NCI-H2171 treated with DMSO at 0.1 percent for 48 hours (cell line): Measurements from ENCODE around the gene ROR2.
"Not testable (repeated sequence)": the region's sequence is repeated elsewhere in the genome, so short reads cannot be mapped to it uniquely, and the experiment has no call there.

ENCODE experiments used
- DNase-seq: peaks from one replicate; lab custom pipeline; 2025; lab: John Stamatoyannopoulos, UW

Gene ROR2

GRCh38 chr9:91629718-91630117 lies 320.3 kb downstream of the ROR2 start:
- DNase-seq: no peak

- no peak for DNase-seq
Measured at GRCh38 chr9:91628892-91629291, 321.1 kb downstream of the ROR2 start.

GRCh38 chr9:91625331-91625730 lies 324.7 kb downstream of the ROR2 start:
- DNase-seq: no peak

DNA sequence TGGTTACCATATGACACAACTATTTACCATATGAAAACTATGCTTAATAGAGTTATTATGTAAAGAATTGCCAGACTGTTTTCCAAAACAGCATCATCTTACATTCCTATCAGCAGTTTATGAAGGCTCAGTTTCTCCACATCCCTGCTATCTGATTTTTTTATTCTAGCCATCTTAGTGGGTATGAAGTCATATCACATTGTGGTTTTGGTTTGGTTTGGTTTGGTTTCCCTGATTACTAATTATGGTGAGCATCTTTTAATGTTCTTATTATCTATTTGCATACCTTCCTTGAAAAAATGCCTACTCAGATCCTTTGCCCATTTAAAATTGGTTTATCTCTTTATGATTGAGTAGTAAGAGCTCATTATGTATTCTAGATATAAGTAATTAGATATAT lies 327.0 kb downstream of the ROR2 start:
- no peak for DNase-seq

DNA sequence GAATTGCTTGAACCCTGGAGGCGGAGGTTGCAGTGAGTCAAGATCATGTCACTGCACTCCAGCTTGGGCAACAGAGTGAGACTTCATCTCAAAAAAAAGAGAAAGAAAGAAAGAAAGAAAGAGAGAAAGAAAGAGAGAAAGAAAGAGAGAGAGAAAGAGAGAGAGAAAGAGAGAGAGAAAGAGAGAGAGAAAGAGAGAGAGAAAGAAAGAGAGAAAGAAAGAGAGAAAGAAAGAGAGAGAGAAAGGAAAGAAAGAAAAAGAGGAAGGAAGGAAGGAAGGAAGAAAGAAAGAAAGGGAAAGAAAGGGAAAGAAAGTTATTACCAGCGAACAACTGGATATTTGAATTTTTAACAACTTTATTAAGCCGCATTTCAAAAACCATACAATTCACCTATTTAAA lies 327.9 kb downstream of the ROR2 start:
- not testable (repeated sequence) for DNase-seq

GRCh38 chr9:91614044-91614443 lies 336.0 kb downstream of the ROR2 start:
- not testable (repeated sequence) for DNase-seq

DNA sequence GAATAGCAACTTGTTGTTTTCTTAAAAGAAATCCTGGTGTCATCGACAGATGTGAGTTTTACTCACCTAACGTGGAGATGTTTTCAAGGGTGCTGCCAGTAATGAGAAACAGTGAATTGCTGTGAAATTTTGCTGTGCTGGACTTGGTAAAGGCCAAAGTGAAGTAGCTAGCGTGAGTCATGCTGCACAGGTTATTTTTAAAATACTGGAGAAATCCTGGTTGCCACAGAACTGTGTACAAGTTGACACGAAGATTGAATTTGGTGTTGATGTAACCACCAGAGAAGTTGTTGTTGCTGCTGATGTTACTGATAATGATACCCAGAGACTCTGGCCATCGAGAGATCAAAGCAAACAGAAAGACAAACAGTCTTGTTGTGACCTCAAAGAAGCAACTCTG lies 338.4 kb downstream of the ROR2 start:
- DNase-seq: no peak

- DNase-seq: no peak
Measured at GRCh38 chr9:91606255-91606995, 343.6 kb downstream of the ROR2 start.

GRCh38 chr9:91604451-91605179 lies 345.4 kb downstream of the ROR2 start:
- DNase-seq: no peak

GRCh38 chr9:91603932-91604331 lies 346.1 kb downstream of the ROR2 start:
- DNase-seq: no peak

DNA sequence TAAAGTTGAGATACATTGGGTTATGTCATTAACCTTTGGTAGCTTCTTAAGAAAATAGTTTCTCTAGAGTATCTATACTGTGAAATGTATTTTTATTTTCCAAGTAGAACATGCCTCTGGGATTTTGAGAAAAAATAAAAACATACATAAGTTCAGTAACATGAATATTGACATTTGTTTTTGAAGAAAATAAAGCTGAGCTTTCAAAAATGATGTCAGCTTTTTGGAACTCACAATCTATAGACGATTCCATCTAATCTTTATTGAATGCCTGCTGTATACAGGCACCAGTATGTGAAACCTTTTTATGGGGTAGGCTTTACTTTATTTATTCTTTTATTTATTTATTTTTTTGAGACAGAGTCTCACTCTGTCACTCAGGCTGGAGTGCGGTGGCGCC lies 350.5 kb downstream of the ROR2 start:
- DNase-seq: no peak

DNA sequence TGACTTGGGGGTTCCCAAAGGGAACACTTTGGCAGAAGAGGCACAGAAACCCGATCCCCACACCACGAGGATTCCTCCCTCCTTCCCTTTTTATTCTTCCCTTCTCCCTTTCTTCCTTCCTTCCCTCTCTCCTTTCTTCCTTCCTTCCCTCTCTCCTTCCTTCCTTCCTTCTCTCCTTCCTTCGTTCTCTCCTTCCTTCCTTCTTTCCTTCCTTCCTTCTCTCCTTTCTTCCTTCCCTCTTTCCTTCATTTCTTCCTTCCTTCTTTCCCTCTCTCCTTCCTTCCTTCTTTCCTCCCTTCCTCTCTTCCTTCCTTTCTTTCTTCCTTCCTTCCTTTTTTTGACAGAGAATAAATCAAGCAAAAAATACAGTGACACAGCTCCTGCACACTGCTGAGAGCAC lies 358.4 kb downstream of the ROR2 start:
- no peak for DNase-seq

GRCh38 chr9:91589101-91589553 lies 360.9 kb downstream of the ROR2 start:
- no peak for DNase-seq

GRCh38 chr9:91586282-91586681 lies 363.7 kb downstream of the ROR2 start:
- no peak for DNase-seq

GRCh38 chr9:91583966-91584365 lies 366.1 kb downstream of the ROR2 start:
- no peak for DNase-seq

DNA sequence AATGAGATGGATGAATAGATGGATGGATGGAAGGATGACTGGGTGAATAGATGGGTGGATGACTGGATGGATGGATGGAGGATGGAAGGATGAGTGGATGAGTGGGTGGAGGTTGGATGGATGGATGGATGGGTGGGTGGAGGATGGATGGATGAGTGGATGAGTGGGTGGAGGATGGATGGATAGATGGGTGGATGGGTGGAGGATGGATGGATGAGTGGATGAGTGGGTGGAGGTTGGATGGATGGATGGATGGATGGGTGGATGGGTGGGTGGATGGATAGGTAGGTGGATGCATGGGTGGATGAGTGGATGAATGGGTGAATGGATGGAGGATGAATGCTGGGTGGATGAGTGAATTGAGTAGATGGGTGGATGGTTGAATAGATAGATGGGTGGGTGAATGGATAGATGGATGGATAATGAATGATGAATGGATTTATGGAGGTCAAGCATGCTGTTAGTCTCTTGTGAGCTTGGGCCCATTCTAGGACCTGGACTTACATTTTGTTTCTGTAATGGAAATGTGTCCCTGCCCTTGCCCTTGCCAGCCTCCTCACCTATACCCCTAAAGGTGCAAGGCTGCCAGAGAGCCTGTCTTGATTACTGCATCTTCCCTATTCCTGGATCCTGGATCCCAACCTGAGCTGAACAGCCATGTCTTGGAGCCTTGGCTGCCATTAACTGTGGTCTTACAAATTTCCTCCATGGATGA lies 366.7 kb downstream of the ROR2 start:
- DNase-seq: no peak

GRCh38 chr9:91582181-91582580 lies 367.8 kb downstream of the ROR2 start:
- no peak for DNase-seq

GRCh38 chr9:91580136-91580535 lies 369.9 kb downstream of the ROR2 start:
- no peak for DNase-seq

DNA sequence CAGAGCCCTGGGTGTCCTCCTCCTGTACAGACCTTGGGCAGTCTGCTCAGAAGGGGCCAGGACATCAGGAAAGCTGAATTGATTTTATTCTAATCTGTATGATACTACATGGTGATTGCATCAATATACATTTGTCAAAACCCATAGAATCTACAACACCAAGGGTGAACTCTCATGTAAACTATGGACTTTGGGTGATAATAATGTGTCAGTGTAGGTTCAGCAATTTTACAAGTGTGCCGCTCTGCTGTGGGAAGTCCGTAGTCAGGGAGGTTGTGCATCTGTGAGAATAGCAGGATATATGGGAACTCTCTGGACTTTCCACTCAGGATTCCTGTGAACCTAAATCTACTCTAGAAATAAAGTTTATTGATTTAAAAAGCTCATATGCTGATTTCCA lies 371.1 kb downstream of the ROR2 start:
- no peak for DNase-seq

DNA sequence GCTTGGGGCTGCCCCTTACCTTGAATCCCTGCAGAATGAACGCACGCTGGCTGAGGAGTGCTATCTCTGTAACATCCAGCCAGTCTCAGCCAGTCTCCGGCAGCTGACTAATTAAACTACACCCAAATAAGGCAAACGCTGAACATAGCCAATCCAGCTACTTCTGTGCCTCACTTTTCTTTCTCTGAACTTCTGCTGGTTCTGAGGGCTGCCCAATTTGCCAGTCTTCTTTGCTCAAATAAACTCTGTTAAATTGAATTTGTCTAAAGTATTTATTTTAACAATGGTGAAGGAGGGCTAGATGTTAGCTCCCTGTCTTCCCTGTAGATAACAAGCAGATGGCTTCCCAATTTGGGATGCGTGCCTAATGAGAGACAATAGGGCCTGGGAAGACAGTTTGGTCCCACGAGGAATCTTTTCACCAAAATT lies 372.4 kb downstream of the ROR2 start:
- DNase-seq: peak; percentile 48

DNA sequence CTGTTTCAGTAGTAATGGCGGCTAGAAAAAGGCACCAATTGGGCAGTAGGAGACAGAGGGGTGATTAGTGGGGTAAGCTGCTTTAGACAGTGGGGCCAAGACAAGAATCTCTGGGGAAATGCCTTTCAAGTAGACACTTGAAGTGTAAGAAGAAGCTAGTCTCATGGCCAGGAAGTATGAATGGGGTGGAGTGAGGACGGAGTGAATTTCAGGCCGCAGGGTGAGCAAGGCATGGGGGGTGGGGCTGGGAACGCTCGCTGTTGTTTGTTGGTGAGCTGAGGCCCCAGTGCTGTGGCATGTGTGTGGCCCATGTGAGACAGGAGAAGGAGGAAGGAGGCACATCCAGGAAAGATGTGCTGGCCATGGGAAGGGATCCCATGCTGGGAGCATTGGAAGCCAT lies 377.2 kb downstream of the ROR2 start:
- DNase-seq: no peak

DNA sequence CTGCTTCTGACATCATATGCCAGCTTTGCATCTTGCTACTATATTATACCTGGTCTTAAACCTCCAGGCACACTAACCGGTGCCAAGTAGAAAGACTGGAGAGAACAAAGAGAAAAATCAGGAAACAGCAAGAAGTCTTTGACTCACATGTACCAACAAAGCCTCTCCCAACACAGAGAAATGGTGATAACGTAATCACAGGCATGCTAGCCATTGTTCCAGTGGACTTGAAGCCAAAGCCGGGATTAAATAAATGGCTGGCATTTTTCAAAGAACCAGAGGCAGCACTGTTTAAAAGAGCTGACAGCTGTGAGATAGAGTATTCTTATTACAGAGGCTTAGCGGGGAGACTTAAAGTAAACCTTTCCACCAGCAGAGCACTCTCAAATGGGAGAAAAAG lies 378.0 kb downstream of the ROR2 start:
- no peak for DNase-seq

DNA sequence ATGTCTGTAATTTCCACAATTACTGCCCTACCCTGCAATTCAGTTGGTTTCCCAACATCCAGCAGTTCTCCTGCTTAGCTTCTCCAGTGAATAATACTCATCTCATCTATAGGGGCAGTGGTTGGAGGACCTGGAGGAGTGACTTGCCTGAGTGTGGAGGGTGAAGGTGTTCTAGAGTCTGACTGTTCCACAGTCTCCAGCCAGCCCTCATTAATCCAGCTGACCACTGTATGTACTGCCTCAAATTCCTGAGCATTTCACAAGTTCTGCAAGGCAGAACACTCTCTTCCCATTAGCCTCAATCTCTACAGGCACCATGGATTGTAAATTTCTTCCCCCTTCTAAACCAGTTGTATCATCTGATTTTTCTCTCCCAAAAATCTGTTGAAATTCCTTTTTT lies 379.0 kb downstream of the ROR2 start:
- no peak for DNase-seq
